OCI-M2 (cell line): ENCODE measurements around the gene CD81.

ENCODE experiments used
- DNase-seq: peaks from one replicate; lab custom pipeline; 2025; ENCODE audit not compliant: unreplicated experiment; lab: John Stamatoyannopoulos, UW

CD81 gene

GRCh38 chr11:2374456-2375201 is 2.5 kb upstream of the CD81 start:
- DNase-seq, result no peak

GRCh38 chr11:2375341-2375853 is 1.7 kb upstream of the CD81 start:
- DNase-seq, result no peak

DNA sequence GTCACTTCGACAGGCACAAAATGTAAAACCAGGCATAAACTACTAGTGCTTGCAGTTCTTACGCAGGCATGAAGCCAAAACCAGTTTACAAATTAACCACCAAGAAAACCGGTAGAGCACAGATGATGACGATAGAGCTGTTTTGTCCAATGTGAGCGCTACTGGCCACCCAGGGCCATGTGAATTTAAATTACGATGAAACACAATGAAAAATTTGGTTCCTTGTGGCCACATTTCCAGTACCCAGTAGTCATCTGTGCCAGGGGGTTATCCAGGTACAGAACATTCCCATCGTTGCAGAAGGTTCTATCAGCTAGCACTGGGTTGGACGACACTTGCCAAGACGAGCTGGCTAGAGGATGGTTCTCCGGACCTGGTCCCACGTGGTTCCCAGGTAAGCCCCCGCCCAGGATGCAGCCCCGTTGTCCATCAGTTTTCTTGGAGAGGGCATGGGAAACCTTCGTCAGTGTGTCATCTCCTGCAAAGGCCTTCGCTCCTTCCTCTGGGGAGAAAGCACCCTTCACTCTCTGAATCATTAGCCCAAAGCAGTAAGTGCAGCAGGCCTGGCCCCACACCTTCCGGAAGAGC is 1.1 kb upstream of the CD81 start:
- DNase-seq, result no peak

DNA sequence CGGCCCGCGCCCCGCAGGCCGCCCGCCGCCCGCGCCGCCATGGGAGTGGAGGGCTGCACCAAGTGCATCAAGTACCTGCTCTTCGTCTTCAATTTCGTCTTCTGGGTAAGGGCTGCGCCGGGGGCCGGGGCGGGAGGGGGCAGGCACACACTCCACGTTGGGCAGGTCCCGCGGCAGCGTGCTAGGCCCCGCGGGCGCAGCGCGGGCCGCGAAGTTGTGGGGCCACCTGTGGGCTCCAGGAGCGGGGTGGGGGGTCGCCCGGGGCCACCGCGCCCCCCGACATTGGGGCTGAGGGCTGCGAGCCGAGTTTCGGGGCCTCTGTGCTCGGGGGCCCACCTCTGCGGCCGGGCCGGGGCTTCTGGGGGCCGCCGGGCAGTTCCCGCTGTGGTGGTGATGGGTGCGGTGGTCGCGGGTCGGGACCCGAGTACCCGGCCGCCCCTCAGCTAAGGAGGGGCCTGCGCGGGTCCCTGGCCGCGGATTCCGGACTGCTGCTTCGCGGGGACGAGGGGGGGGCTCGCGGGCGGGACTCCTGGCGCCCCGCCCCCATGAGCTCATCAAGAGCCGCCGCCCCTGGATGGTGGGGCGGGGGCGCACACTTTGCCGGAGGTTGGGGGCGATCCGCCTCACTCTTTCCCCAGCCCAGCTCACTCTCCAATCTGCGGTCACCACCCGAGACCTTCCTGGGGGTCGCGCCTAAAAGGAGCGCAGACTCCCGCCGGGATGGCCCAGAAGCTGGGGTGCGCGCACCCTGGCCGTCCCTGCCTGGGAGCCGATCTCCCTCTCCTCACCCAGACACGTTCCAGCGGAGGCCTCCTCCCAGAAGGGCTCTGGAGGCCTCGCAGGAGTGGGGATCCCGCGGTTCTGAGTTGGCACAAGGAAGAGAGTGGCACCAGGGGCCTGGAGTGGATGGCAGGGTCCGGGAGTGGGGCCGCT is 667 bp downstream of the CD81 start:
- no peak for DNase-seq

- DNase-seq, result no peak
Observed at GRCh38 chr11:2378527-2379210, 1.6 kb downstream of the CD81 start.

- DNase-seq, result no peak
Observed at GRCh38 chr11:2379466-2380174, 2.5 kb downstream of the CD81 start.

GRCh38 chr11:2380396-2380795 is 3.3 kb downstream of the CD81 start:
- no peak for DNase-seq

DNA sequence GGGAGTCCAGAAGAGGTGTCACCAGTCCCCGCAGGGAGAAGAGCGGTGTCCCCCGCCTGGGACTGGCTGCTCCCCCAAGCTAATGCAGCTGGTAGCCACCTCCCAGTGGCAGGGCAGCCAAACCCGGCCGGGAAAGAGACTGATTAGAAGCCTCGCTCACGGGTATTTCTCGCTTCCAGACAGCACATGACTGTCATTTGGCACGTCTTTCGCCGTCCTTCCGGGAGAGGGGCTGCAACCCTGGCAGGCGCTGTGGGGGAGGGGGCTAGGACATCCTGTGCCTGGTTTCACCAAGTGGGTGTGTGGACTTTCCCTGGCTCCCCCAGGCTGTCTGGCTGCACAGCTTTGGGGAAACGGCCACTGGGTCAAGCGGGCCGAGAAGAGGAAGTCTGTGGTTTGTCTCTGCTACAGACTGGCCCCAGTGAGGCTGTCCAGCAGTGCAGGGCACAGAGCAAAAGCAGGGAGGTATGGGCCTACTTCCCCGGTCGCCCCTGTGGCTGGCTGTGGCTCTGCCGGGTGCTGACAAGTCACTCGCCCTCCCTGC is 3.8 kb downstream of the CD81 start:
- DNase-seq, result no peak

DNA sequence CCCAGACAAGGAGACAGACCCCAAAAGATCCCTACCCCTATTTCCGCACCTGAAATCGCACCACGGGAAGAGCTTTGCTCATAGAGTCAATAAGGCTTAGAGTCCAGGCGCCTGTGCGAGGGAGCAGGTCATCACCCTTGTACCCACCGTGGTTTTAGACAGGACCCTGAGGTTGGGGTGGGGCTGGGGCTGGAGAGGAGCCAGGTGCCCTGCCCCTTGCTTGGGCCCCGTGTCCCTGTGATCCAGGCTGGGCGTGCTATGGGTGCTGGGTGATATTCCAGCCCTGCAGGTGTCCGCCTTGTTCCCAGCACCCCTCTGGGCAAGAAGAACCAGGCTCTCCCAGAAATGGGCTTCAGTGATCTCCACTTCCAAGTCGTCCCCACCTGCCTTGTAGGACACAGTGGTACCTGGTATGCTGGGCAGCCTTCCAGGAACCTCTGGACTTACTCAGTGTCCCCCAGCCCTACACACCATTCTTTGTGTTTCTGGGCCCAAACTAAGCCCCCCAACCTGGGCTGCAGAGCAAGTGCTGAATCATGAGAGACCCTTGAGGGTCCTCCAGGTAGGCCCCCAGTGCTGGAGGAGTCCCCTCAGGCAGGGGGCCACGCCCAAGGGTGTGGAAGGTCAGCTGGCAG is 4.5 kb downstream of the CD81 start:
- no peak for DNase-seq

- no peak for DNase-seq
Observed at GRCh38 chr11:2382129-2382517, 5.0 kb downstream of the CD81 start.

DNA sequence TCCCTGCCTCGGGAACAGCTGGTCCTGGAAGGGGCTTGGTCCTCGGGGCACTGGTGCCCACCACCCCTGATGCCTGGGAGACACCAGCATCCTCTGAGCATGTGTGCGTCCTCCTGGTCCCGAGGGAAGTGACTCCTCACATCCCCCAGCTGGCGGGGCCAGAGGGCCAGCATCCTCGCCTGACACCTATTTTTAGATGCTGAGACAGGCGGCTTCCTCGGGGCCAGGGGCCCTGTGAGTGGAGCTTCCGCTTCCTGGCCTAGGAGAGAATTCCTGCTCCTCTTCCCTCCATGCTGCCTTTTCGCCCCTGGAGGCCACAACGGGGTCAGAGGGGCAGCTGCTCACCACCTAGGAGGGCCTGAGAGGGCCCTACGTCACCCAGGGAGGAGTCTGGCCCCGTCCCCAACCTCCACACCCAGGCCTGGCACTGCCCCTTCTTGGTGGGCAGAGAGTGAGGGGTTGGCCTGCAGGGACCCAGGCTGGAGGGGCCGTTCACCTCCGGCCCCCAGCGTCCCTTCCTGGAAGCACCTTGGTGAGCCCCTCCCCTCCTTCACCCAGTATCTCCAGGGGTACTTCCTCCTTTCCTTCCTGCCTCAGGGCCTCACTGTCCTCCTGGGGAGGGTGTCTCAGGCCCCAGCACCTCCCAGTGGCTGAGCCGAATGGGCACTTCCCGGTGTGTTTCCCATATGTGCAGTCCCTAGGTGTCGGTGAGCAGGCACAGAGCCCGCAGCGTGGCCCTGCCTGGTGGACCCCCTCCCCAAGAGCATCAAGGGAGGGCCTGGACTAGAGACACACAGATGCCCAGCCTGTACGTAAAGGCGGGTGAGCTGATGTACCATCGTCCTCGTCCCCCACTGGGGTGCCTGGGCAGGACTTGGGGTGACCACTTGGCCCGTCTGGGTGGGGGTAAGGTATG is 6.1 kb downstream of the CD81 start:
- DNase-seq, result no peak

DNA sequence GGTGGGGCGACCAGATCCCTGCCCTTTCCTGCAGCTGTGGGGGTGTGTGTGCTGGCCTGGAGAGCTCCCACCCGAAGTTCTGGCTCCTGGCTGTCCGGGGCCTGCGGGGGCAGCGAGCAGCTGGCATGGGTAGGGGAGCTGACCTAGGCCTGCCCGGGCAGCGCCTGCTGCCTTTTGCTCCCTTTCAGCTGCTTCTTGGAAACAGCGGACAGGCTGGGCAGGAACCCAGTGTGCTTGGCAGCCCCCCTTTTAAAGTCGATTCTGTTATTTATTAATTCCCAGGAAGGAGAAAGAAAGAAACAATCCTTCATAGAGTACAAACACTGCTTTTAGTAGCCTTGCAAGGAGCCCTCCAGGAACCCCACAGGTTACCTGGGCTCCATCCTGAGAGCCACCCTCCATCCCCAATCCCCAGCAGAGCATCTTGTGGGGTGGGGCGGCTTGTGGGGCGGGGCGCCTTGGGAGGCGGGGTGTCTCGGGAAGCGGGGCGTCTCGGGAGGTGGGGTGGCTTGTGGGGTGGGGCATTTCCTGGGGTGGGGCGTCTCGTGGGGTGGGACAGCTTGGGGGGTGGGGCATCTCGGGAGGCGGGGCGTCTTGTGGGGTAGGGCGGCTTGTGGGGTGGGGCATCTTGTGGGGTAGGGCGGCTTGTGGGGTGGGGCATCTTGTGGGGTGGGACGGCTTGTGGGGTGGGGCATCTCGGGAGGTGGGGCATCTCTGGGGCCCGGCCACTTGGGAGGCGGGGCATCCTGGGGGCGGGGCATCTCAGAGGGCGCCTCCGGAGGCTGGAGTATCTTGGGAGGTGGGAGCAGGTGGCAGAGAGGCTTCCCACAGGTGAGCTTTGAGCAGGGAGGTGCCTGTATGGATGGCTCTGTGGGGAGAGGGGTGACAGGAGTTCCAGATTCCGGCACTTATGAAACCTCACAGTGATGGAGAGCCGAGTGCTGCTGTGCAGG is 7.0 kb downstream of the CD81 start:
- DNase-seq, result no peak

GRCh38 chr11:2385156-2386151 is 8.3 kb downstream of the CD81 start:
- DNase-seq, result no peak

DNA sequence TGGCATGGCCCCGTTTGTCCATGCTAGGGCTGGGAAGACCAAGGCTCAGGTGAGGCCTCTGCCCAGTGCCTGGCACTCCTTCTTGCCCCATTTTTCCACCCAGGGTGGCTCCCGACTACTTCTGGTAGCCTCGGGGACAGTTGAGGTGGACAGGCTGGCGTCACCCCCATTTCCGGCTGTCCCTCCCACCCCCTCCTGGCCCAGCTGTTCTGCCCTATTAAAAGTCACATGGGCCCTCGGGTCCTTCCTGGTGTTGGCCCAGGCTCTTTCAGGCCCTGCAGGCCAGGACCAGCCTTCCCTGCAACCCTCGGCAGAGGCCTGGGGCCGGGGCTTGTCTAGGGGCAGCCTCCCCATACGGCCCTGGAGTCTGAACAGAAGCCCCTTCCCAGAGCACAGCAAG is 9.5 kb downstream of the CD81 start:
- no peak for DNase-seq

DNA sequence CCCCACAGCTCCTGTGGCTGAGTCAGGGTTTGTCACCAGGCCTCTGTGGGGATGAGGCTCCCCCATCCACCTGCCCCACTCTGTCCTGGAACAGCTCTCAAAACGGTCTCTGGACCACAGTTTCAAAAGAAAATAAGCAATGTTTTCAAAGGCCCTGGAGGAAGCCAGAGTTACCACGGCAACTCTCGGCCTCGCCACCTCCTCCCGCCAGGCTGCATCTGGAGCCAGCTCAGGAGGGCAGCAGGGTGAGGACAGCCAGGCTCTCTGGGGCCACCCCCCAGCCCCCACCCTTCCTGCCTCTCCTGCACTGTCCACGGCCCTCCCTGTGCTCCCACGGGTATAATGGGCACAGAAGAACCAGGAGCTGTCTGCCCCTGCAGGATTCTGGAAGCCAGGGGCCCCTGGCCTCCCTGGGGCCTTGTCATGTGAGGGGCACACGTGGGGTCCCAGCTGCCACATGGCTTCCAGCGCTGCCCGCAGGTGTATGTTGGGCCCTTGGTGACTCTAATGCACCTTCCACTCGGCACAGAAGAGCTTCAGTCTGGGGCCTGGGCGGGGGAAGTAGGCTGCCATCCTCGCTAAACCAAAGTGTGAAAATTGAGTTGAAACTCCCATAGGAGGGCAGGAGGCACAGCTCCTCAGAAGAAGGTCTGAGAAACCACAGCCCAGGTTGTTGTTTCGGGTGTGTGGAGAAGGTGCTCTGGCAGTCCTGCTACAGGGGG is 10.3 kb downstream of the CD81 start:
- DNase-seq, result no peak
